Ramos (cell line): ENCODE results near the gene CTBP2.

Source experiments
- in situ Hi-C: fragments of 300-500 bp; cut with MboI; formaldehyde crosslinking; loops from one replicate; pipeline ENCODE4 v1.14.3; 2022; ENCODE audit warnings: low sequenced_read_pairs; ENCODE audit not compliant: unreplicated experiment

The CTBP2 gene

DNA sequence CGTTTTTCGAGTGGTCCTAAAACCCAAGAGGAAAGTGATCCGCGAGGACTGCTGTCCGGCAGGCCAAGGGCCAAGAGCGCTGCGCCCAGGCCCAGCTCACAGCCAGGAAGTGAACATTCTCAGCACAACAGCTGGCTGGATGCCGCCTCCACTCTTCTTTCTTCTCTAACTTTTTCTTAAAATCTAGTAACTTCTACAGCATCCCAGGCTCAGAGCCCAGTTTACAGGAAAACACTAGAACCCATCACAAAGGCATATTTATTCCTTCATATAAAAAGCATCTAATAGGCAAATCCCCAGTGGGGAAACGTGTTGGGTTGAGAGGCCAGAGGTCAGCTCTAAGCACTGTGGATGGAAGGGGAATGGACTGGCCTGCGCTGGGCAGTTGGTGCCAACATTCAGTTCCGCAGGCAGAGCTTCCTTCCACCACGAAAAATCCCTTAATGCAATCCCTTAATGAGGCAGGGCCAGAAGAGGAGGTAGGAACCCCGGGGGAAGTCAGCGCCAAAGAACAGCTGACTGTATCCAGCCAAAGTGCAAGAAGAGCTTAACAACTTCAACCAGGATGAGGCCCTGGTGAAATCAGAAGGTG lies 143.7 kb downstream of the CTBP2 start:
- in situ Hi-C loops = no loop called here

DNA sequence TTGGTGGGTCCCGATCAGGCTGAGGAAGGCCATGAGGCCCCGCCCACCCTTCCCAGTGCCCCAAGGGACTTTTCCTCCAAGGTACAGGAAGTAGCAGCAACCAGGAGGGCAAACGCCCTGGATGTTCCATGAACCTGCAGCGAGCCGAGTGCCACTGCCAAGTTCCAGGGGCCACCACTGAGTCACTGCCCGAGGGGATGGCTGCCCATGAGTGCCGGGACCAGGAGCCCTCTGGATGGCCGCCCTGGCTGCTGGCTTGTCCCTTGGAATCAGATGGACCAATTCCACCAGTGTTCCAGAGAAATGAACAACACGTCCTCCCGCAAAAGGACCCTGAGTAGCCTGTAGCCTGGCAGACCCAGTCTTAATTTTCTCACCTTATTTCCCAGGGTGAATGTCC lies 144.2 kb downstream of the CTBP2 start:
- in situ Hi-C loops = no loop called here

DNA sequence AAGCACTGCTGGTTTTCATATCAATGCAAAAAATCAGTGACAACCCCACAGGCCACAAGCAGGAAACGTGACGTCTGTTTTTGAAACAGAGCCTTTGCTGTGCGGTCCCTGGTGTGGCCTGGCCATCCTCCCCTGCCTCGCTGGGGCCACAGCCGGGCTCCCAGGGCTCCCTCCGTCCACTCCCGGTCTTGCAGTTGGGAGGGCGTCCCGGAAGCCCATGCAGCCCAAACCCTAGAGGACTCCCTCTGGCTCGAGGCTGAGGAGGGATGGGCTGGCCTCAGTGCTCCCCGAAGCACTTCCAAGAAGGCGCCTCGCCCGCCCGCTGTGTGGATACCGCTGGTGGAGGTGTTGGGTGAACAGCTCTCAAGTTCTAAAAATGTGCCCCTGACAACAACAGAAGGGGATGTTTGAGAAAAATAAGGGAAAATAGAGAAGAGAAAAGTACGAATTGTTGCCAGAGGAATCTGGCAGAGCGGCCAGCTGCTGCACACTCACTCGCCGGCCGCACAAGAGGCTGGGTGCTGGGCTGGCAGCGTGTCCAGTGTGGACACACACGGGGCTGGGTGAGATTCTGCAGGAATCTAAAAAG lies 144.9 kb downstream of the CTBP2 start:
- in situ Hi-C loops = no loop called here

DNA sequence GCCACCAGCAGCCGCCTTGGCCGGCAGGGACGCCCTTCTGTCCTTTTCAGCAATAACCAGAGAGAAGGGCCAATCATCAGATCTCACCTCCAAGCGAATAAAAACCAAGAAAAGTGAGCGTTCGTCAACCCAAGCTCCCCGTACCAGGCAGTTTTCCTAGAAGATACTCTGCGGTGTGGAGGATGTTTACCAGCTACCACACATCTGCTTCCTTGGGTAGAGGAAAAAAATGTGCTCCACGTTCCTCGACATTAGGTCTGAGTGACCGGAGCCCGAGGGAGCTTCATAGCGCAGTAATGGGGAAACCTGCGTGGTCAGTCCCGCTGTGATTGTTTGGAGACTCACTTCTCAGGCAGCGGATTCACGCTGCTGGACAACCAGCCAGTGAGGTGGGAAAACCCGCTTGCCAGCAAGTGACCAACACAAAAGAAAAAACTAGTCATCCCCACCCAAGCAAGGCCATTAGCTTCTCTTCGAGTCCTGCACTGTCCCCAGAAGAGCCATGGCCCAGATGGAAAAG lies 145.5 kb downstream of the CTBP2 start:
- in situ Hi-C loops = no loop called here

DNA sequence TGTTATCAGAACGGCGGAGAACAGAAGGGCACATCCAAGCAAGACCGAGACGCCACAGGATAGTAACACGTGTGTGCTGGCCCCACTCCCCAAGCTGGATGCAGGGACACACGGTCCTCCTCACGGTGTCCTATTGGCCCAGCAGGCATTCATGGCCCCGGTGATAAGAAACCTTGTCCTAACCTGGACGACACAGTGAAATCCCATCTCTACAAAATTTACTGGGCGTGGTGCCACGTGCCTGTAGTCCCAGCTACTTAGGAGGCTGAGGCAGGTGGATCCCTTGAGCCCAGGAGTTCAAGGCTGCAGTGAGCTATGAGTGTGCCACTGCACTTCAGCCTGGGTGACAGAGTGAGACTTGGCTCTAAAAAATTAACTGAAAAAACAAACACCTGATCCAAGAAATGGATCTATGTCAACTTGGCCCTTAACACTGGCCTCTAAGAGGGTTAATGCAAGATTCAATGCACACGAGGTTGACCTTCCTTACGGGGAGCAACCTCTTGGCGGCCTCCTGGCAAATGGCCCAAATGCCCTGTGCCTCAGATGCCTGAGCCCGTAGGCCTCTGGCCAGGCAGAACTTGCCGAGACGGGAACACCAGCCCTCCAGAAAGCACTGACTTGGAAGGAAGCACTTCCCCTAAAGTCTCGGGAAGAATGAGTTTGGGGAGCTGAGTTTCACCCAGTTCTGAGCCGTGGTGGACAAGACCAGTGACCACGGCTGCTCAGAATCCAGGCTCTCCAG lies 146.1 kb downstream of the CTBP2 start:
- in situ Hi-C loops = no loop called here

DNA sequence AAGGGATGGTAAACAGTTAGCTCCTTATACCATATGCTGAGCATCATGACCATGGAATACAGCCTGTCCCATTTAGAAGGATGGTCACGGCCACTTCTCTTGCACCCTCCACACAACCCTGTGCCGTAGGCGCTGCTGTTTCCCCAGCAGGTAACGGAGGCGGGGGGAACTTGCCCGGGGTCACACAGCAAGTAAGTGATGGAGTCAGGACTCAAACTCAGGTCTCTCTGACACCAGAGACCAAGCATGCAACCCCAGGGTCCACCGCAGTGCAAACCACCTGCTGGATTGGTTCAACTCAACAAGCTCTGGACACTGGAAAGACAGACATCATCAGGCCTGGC lies 146.9 kb downstream of the CTBP2 start:
- in situ Hi-C loops = no loop called here

DNA sequence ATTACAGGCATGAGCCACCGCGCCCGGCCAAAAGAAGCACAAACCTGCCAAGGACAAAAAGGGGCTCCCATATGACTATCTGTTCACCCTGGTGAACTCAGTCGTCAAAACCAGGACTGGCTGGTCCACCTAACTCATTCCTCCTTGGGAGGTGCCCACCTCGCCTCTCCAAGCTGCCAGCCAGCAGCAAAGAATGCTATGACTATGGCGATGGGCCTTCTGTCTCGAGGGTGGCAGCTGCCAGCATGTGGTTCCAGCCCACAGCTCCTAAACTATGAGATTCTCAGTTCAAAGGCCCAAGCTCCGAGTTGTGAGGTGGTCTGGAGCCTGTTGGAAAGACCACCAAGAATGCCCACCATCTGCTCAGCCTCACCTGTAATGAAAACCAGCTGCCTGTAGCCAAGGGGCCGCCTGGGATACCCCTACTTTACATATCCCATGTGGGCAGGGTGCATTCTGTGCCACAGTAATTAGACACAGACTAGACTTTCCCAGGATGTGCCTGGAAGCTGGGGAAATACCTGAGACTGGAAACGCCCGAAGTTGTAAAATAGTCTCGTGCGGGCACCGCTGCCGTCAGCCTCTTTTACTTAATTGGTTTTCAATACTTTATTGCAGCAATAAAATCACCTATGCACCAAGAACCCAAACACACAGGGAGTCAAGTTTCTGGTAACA lies 147.4 kb downstream of the CTBP2 start:
- in situ Hi-C loops = no loop called here

DNA sequence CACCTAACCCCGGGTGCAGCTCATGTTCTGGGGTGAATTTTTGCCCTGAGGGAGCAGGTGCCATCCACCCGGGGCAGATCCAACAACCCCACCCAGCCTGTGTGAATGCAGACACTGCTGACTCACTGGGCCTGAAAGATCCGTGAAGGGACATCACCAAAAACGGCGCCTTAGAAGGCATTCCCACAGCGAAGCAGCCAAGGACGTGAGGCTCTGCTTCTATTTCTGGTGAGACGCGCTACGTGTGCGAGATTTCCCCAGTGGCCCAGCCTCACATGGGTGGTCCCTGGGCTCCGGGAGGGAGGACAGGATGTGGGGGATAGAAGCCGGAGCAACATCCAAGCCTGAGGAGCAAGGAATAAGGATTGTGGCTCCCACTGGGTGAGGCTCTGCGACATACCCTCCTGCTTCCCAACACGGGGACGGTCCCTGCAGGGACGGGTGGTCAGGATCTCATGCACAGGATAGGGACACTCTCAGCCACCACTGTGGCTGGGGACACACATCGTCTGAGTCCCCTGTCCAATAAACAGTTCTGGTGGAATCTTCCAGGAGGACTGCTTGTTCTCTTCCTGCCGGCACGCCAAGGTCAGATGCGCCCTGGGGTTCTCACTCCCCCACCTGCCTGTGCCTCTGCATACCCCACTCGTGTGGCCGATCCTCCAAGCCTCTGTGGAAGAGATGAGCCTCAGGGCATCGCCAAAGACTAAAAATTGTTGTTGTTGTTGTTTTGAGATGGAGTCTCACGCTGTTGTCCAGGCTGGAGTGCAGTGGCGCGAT lies 148.2 kb downstream of the CTBP2 start:
- in situ Hi-C loops = no loop called here

DNA sequence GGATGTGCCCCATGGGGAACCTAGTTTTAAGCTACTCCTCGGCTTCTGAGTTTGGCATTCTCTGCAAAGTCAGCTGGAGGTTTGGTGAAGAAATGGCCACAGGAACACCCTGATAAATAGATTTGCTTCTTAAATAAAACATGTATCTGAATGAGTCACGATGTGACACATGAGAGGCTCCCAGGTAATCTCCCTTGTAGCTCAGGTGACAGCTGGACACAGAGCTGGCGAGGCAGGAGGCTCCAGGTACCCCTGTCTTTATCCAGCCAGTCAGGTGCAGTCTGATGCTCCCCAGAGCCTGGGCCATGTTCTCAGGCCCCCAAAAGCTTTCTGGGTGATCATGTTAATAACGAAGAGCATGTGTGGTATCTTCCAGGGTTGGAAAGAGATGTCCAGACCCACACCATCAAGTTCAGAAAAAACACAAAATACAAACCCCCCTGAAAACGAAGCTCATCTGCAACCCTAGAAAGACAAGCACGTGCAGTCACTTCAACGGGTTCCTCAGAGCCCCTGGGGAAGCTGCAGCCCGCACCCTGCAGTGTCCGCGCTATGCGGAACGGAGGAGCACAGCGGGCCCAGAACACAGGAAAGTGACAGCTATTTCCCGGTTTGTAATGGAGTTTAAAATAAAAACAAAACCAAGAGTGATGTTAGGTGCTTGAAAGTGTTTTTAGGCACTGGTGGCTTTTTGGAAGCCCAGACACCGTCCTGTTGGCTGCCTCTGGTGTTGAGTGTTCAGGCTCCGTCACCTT lies 149.0 kb downstream of the CTBP2 start:
- in situ Hi-C loops = no loop called here

DNA sequence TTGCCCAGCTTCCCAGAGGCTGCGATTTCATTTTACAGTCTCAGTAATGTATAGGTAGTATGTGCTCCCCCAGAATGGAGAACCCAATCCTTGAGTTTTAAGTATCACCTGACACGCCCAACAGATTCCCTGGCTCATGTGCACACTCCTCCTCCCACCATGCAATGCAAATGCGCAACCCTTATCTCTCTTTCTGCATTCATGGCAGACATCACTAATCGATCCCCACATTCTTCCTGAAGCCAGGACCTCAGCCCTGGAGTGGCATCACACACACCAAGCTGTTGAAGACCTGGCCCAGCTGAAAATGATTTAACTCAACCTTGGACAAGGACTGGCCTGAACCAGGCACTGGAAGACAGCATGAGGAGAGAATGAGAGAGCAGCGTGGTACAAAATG lies 150.0 kb downstream of the CTBP2 start:
- in situ Hi-C loops = no loop called here

DNA sequence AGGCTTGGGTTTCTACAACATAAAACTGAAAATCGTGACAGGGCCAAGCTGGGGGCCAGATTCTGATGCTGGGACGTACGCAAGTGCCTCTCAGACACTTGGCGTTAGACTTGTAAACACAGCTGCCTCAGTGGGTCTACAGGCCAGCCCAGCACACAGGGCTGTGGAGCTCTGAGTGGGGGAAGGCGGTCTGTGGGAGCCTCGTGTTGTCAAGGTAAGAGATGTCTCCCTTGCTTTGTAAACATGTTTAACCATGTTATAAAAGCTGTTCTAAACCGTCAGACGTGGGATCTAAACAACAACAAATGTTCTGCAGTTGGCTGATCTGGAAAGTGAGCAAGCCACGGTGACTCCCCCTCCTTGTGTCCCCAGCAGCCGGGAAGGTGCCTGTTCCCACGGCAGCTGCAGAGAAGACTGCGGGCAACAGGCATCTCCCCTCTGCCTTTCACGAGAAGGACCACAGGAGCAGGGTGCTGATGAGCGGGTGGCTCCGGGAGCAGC lies 150.7 kb downstream of the CTBP2 start:
- in situ Hi-C loops = no loop called here

DNA sequence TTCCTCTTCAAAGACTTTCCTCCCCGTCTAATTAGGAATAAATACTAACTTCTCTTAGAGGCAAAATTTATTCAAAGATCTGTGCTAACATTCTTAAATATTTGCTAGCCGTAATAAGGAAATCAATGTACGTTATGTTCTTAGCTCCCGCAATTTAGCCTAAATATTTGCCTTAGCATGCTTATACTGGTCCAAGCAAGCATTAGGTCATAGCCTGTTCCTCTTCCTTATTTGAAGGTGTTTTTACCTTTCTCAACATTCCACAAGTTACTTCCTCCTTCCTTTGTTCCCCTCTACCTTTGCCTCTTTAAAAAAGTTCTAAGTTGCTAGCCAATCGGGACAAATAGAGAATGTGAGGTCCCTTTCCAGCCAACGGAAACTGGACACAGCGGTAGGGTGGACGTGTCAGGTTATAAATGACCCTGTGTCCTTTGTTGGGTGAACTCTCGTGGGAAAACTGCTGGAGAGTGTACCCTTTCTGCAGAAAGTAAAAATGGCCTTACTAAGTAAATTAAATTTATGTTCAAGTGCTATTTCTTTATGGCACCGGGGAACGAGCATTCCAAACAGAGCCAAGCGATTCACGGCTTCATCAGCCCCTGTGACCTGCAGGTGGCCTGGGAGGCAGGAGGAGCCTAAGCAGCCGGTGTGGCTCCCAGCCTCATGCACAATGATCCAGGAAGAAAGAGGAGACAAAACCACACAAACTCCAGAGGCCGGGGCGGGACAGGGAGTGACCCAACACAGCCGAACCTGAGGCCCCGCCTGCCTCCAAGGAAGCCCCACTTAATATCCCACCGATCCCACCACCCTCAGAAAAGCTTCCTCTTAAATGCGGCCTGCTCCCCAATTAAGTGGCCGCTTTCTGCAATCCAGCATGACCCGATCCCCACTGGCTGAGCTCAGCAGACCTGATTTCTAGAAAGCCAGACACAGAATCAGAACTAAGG lies 151.4 kb downstream of the CTBP2 start:
- in situ Hi-C loops = no loop called here

DNA sequence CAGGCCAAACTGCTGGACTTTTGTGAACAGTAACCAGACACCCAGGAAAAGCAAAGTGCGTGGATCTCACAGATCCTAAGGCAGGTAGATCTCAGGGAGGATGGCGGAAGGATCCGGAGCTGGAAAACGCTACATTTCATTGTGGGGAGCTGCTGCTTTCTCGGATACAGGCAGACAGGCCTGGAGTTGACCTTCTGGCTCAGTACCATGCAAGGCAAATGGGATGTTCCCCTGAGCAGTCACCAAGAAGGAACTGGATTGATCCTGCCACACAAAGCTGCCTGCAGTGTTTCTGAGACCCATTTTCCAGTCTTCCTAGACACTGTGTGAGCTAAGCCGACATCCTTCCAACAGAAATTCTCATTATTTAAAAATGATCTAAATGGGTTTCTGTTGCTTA lies 152.9 kb downstream of the CTBP2 start:
- in situ Hi-C loops = no loop called here

DNA sequence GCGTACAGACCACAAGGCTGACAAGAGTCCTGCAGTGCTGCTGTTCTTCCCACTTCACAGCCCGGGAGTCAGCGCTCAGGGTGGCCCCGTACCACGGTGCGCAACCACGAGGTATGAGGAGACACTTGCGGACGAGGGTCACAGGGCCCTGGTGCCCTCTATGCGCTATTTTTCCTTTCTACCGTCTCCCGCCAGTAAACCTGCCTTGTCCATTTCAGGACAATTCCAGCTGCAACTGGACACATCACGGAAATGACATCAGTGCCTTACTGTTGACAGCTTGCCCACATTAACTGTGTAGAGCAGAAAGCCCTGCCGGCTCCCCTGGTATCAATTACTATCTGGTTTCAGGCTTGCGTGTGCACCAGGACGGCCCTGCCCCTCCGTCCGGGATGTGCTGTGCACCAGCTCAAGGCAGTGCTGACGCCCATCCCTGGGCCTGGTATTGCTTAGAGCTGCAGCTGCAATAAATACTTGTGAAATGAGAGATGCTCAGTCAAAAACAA lies 153.4 kb downstream of the CTBP2 start:
- in situ Hi-C loops = no loop called here

DNA sequence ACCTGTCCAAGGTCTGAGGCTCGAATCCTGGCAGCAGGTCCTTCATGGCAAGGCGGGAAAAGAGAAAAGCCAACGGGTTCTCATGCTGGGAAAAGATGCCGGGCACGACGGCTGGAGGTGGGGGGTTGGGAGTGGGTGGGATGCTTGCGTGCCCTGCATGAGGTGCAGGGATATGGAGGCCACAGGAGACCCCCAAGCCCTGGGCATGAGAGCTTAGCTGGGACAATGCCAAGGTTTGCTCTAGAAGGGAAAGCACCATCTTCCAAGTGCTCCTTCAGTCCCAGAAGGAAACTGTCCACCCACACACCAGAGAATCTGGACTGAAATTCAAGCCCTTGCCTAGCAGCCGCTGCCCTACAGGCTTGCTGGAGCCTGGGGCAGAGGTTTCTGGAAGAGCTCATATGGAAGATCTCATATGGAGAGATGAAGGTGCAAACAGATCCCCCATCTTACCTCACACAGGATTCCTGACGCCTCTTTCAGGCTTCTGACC lies 154.1 kb downstream of the CTBP2 start:
- in situ Hi-C loops = no loop called here

DNA sequence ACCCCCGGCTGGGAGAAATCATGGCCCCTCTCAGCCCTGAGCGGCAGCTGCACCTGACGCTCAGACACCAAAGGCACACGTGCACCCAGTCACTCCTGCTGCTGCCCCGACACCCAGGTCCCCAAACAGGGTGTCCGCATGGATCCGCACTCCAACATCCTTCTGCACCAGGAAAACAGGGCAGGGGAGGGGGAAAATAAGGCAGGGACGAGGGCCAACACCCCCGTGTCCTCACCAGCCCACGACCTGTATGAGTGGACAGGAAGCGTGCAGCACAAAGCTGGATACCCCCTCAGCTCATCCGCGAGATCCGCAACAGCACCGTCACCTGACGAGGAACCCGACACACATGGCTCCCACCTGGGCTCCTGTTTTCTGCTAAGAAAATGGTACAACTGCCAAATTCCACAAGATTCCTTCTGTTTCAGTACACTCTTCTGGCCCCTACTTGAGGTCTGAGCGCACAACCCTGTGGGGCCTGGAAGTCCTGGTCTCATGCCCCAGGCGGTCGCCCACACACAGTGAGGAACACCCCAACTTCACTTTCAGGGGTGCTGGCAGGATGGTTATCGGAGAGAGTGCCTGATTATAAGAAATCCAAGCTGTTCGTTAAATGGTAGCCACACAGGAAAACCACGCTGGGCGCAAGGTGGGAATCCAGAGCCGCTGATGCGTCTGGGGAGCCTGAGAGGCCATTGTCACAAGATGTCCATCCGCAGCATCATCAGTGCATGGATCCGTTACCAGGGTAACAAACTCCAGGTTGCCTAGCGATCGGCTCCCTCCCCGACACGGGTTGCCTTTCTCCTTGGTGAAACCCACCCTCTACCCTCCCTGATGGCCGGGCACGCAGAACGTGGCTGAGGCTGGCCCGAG lies 154.8 kb downstream of the CTBP2 start:
- in situ Hi-C loops = no loop called here
